Fibroblast of the aortic adventitia (primary cell): ENCODE measurements around the gene BUD13. TPM values are rescaled to one million over a fixed set of nuclear protein-coding genes. Genes with fewer than 3 reads are reported as not detected.

ENCODE experiments used
- DNase-seq: peaks from one replicate; pipeline ENCODE4 v3.0.0-alpha.2; 2010; ENCODE audit warnings: low read depth
- H3K4me3 ChIP-seq: 2 replicates; pipeline ENCODE4 v1.5.1; 2011; ENCODE audit warnings: low read depth, mild to moderate bottlenecking, control low read depth, low read length, moderate library complexity
- CTCF ChIP-seq: IDR thresholded peaks from 2 replicates; pipeline ENCODE4 v1.5.1; 2011; ENCODE audit warnings: mild to moderate bottlenecking, low read length, control low read depth, inconsistent platforms; ENCODE audit not compliant: insufficient read depth
- total RNA-seq: library from RNA; depleted of rRNA; stranded (reverse); fragments of >200 nt; gene quantifications from 2 replicates; pipeline ENCODE4 v1.2.3, GENCODE V29; 2012; ENCODE audit warnings: low replicate concordance

Gene BUD13, protein sequence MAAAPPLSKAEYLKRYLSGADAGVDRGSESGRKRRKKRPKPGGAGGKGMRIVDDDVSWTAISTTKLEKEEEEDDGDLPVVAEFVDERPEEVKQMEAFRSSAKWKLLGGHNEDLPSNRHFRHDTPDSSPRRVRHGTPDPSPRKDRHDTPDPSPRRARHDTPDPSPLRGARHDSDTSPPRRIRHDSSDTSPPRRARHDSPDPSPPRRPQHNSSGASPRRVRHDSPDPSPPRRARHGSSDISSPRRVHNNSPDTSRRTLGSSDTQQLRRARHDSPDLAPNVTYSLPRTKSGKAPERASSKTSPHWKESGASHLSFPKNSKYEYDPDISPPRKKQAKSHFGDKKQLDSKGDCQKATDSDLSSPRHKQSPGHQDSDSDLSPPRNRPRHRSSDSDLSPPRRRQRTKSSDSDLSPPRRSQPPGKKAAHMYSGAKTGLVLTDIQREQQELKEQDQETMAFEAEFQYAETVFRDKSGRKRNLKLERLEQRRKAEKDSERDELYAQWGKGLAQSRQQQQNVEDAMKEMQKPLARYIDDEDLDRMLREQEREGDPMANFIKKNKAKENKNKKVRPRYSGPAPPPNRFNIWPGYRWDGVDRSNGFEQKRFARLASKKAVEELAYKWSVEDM
- 14.6 and 21.8 TPM in 2 replicates for total RNA-seq

- peak; percentile 73 for DNase-seq
These were observed at the start of gene BUD13 for GRCh38 chr11:116772443-116773202. Gene BUD13 (minus strand): TSS chr11:116772987. CDS start chr11:116772964, 23 bp downstream.

DNA sequence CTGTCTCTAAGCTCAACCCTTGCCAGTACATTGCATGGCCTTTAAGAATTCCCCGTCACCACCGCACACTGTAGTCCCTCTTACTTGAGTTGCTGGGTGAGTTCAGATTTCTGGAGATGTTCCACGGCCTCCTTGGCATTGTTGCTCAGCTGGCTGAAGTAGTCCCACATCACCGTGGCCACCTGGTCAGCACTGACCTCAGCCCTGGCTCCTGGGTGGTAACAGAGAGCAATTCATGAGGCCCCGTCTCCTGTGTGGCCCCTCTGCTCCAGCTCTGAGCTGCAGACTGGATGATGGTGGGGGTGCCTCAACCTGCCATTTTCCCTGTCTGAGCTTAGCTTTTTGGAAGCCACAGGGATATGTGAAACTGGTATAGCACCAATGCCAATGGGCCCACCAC is 49.8 kb upstream of the BUD13 start:
- no peak for DNase-seq
- no peak overlapping the region for H3K4me3 ChIP-seq
- no peak for TF ChIP-seq CTCF

More at GRCh38 chr11:116772443-116773202, at the start of gene BUD13:
- TF ChIP-seq CTCF: no peak
- H3K4me3 ChIP-seq: peak within 1 kb of the TSS; percentile 89

DNA sequence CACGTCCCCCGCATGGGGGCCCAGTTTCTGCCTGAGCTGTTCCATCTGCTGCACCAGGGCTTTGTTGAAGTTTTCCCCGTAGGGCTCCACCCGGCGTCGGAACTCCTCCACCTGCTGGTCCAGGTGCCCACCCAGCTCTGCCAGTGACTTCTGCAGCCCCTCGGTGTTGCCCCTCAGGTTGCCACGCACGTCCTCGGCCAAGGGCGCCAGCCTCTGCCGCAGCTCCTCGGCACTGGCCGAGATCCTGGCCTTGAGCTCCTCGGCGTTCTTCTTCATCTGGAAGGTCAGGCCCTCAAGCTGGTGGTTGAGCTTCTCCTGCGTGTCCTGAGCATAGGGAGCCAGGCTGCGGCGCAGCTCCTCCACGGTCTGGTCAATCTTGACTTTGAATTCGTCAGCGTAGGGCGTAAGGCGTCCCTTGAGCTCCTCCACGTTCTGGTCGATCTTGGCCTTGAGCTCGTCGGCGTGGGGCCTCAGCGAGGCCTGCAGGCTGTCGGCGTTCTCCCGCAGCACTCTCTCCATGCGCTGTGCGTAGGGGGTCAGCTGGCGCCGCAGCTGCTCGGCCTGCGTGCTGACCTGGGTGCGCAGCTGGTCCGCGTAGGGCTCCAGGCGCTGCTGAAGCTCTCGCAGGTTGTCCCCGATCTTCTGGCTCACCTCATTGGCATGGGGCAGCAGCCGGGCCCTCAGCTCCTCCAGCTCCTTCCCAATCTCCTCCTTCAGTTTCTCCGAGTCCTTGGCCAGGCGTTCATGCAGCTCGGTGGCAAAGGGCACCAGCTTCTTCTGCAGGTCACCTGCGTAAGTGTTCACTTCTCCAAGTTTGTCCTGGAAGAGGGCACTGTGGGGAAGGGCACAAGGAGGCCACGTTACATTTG is 48.5 kb upstream of the BUD13 start:
- DNase-seq: no peak
- H3K4me3 ChIP-seq: no peak overlapping the region
- TF ChIP-seq CTCF: no peak

DNA sequence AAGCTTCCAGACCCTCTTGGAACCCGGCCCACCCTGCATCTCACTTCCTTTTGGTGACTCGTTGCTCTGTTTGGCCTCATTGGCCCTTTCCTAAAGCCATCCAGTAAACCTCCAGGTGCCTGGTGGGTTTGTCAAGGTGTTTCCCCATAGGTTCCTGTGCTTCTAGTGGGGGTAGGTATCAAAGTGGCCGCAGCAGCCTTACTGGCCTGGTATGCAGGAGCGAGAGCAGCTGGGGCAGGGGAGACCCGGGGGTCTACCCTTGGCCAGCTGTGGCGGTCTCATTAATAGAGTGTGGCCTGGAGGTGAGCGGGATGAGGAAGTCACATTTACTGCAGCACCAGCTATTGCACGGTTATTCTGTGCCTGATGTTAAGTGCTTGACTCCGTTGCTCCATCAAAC is 46.3 kb upstream of the BUD13 start:
- TF ChIP-seq CTCF: no peak
- DNase-seq: no peak

DNA sequence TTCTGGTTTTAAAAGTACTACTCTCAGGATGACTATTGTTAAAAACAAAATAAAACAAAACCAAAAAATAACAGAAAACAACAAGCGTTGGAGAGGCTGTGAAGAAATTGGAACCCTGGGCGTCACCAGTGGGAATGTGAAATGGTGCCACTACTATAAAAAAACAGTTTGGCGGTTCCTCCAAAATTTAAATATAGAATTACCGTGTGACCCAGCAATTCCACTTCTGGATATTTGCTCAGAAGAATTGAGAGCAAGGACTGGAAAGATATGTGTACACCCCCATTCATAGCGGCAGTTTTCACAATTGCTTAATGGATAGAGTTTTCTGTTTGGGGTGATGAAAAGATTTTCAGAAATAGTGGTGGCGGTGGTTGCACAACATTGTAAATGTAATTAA is 41.7 kb upstream of the BUD13 start:
- H3K4me3 ChIP-seq: no peak overlapping the region
- no peak for DNase-seq
- no peak for TF ChIP-seq CTCF

More for the DNA sequence above, 46.3 kb upstream of the BUD13 start:
- H3K4me3 ChIP-seq: no peak overlapping the region
